RCC 7860 (cell line): ENCODE results near the gene FBXO41.
A peak's percentile ranks its signal among the peaks of the same experiment; 100 is the strongest.

Source experiments
- DNase-seq: peaks from one replicate; pipeline ENCODE4 v3.0.0-alpha.2; 2015; ENCODE audit warnings: low spot score
- FAIRE-seq: peaks from 2 replicates; lab custom pipeline; 2012; peaks lifted over from hg19 to GRCh38; lab: Jason Lieb, UNC

The FBXO41 gene

GRCh38 chr2:73290049-73290839 is 6.0 kb upstream of the FBXO41 start:
- DNase-seq: peak; percentile 23
- FAIRE-seq: no peak

GRCh38 chr2:73289304-73289703 is 5.0 kb upstream of the FBXO41 start:
- FAIRE-seq (no peak), DNase-seq (no peak)

DNA sequence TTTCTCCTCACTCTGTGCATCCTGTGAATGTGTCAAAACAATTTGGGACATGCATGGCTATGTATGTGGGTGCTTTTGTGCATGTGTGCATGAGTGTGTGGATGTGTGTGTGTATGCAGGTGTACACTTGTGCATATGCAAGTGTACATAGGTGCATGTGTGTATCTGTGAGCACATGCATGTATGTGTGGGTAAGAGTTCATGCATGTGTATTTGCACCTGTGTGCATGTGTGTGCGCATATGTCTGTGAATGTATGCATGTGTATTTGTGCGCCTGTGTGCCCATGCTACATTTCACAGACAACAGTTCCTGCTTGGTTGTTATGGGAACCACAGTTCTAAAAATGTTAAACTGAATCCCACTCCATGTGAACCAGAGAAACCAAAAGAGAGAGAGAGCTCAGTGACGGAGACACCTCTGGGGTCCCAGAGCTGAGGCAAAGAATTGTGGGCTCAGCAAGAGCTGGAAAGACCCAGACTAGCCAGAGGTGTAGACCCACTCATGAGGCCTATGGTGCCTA is 1.9 kb upstream of the FBXO41 start:
- FAIRE-seq (no peak), DNase-seq (no peak)

- DNase-seq (no peak), FAIRE-seq (no peak)
These were observed 971 bp upstream of the FBXO41 start for GRCh38 chr2:73285159-73285739.

GRCh38 chr2:73283545-73284295 is 558 bp downstream of the FBXO41 start:
- FAIRE-seq: no peak
- no peak for DNase-seq

- DNase-seq (no peak), FAIRE-seq (no peak)
These were observed 1.2 kb downstream of the FBXO41 start for GRCh38 chr2:73282924-73283544.

- no peak for FAIRE-seq
- DNase-seq: no peak
These were observed 3.0 kb downstream of the FBXO41 start for GRCh38 chr2:73281244-73281643.

DNA sequence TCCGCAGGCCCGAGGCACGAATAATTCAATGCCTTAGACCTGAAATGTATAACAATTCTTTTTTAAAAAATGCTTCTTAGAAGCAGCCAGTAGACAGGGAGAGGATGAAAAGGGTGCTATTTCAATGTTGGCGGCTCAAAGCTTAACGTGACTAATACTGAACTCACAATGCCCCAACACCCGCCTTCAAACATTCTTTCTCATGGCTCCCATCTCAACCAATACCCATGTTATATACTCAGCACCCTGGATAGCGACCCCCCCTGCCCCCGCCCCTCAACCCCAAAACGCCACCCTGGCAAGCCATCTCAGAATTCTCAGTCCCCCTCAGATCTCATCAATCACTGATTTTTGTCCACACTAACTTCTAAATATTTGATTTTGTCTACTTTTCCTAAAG is 4.4 kb downstream of the FBXO41 start:
- FAIRE-seq (no peak), DNase-seq (no peak)

GRCh38 chr2:73272270-73272669 is 12.0 kb downstream of the FBXO41 start:
- DNase-seq: no peak
- no peak for FAIRE-seq

DNA sequence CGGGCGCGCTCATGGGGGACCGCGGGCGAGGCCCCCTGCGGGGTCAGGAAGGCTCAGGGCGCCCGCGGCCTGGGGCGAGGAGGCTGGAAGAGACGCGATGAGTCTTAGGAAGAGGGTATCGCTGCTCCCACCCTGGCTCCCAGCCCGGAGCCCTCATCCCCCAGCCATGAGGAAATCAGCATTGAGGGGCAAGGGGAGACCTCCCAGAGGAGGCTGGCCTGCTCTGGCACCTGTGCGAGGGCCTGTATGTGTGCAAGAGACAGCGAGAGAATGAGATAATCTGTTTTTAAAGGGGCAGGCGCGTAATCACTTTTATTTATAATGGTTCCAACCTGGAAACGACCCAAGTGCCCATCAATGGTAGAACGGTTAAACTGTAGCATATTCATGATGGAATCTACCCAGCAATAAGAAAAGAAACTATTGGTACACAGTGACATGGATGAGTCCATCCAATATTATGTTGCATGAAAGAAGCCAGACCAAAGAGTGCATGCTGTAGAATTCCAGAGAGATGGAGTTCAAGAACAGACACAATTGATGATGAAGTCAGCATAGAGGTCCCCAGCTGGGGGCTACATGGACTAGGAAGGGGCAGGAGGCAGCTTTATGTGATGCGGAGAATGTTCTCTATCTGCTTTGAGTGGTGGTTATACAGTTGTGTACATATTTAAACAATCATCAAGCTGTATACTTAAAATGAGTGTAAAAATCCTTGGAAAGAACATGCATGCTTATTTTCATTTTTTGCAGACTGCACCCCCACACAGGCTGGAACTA is 14.4 kb downstream of the FBXO41 start:
- DNase-seq (no peak), FAIRE-seq (no peak)

DNA sequence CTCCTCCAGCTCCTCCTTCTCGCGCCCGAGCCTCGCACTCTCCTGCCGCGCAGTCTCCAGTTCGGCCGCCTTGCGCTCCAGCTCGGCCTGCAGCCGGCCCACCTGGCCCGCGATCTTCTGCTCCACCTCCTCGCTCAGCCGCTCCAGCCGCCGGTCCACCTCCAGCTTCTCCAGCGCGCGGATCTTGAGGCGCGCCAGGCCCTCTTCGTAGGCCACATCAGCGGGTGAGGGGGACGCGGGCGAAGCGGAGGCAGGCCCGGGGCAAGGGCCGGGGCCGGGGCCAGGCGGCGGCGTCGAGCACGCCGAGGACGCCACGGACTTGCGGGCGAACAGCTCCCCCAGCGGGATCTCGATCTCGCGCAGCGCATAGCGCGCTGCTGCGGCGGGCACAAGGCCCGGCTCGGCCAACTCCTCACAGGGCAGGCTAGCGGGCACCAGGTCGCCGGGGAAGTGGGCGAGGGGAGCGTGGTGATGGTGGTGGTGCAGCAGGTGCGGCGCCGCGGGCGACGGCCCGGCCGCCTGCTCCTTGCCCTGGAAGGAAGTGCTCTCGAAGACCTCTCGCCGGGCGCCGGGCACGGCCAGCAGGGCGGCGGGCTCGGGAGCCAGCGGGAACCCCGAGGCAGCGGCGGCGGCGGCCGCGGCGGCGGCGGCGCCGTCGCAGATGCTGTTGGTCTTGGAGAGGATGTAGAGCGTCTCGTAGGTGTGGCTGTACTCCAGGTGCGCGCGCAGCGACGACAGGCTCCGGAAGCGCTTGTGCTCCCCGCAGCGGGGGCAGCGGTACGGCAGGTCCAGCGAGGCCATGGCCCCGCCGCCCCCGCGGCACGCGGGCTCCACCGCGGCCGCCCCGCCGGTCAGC is 15.2 kb downstream of the FBXO41 start:
- DNase-seq (no peak), FAIRE-seq (no peak)

- FAIRE-seq (no peak), DNase-seq (no peak)
These were observed 15.9 kb downstream of the FBXO41 start for GRCh38 chr2:73268366-73268829.

DNA sequence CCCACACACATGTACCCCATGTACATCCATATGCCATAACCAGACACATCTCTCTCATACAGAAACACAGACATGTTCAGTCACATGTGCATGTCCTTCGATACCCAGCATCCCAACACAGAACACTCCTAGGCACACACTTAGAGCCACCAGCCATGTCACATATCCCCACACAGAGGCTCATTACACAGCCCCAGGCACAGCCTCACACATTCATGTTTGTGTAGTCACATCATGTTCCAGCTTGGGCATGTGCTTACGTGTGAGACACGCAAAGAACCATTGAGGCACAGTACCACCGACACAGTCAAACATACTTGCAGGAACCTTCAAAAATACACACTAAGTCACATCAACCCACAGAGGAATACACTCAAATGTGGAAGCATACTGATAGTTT is 17.3 kb downstream of the FBXO41 start:
- FAIRE-seq (no peak), DNase-seq (no peak)

DNA sequence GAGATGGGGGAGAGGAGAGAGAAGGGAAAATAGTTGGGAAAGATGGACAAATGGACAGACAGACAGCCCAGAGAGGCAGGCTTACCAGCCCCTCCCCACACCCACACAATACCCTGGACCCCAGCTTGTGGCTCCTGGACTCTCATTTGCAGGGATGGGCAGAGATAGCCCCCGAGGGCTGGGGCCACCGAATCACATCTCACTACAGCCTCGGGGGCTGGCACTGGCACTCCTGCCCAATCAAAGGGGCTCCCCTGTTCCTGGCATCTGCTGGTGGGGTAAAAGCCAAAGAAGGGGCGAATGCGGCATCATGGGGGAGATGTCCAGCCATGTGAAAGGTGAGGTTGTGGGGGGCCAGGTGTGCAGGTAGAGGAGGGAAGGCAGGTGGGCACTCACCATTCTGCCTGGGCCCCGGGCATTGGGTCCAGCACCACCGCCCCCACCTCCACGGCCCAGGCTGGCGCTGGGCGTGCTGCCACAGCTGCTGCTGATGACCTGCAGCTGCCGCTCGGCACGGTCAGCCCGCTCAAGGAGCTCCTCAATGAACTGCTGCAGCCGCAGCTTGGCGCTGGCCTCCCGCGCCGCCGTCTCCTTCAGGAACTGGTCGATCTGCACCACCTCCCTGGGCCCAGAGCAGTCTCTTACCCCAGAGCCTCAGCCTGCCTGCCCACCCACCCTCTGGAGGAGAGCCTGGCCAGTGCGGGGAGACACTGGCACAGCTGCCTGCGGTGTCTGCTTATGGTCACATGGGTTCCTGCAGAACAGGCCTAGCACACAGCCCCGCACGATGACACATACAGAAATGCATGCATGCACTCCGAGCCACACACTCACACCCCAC is 18.0 kb downstream of the FBXO41 start:
- FAIRE-seq (no peak), DNase-seq (no peak)

DNA sequence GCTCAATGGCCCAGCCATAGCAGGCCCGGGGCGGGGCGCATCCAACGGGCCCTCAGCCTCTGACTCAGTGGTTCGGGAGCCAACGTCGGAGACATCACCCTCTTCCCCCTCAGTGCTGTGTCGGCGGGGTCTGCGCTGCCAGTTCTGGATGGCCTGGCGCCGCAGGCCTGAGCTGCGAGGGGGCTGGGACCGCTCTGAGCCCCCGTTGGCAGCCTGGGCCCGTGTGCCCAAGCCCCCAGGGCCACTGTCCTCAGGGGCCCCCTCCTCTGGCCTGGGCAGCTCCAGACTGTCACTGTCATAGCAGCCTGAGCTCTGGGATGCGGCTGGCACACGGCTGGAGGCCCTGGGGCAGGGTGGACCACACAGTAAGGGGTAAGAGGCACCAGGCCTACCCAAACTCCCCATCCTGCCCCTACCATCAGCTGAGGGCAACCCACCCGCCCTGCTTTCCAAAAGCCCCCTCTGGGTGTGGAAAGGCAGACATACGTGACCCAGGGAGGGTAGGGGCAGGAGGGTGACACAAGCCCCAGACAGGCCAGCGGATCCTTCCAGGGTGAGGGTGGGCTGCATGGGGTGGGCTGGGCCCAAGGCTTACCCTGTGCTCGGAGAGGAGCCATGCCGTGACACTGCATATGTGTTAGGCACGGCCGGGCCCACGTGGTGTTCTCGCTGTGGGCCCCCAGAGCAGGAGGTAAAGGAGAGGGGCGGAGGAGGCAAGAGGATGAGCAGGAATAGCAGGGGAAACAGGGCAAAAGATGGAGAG is 18.8 kb downstream of the FBXO41 start:
- FAIRE-seq (no peak), DNase-seq (no peak)

DNA sequence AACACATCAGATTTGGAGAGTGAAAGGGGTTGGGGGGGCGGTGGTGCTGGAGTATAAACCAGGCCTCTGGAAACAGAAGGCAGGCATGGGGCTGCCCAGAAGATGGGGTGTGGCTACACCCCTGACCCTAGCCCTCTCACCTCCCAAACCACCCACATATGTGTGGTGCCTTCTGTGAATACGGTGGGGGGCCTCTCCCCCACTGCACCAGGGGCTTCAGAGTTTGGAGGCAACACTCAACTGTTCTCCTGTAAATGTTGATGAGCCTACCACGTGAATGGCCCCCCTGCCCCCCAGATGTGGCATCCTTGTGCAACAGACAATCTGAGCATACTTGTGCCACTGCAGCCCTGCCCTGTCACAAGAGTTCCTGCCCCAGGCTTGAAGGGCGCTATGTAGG is 19.5 kb downstream of the FBXO41 start:
- FAIRE-seq: no peak
- DNase-seq: no peak

GRCh38 chr2:73264332-73264606 is 20.0 kb downstream of the FBXO41 start:
- no peak for FAIRE-seq
- DNase-seq: no peak
